T follicular helper cell (primary cell): Measurements from ENCODE around the gene PTPN21.

Source experiments
- DNase-seq: peaks from one replicate; pipeline ENCODE4 v3.0.0-alpha.2; 2020; ENCODE audit warnings: low read depth

Gene PTPN21

DNA sequence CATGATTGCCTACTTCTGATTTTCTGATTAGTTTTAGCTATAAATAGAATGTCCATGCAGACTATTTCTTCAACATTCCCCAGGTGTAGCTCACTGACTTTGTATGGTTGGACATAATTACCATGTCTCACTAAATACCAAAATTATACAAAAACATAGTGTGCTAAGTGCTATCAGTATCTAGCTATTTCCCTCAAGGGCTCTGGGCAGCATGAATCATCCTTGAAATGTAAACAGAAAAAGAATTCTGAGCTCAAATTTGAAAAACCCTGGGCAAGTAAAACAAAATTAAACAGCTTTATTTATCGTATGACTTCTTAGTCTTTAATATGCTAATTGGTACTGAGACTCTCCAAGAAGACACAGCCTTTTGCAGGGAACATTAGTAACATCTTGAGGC, 86.4 kb downstream of the PTPN21 start:
- DNase-seq: no peak

DNA sequence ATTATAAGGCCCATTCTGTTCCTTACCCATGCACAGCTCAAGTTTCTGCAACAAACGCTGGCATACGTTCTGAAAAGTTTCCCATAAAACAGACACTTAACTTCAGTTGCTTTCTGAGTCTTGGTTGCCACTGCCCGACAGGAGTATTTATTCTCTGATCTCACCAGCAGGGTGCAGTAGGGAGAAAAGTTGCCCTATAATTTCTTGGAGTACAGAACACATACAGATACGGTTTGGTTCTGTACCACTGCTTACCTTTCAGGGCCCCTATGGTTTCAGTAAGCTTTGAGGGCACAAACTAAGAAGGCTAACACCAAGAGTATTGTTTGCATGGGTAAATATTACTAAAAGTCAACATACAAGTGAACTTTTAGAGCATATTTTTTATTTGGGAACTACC, 91.5 kb downstream of the PTPN21 start:
- DNase-seq: no peak

DNA sequence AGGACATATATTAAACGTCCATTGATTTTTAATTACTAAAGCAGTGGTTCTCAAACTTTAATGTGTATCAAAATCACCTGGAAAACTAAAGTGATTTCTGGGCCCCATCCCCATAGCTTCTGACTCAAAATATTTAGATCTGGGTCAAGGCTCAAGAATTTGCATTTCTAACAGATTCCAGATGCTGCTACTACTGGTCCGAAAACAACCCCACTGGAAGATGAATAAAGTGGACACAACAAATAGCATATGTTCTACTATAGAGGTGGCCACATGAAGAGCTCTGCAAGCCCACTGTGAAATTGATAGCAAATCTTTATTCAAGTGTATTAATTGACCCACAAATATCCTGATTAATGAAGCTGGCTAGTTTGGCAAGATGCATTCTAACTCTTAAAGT, 99.9 kb downstream of the PTPN21 start:
- no peak for DNase-seq

DNA sequence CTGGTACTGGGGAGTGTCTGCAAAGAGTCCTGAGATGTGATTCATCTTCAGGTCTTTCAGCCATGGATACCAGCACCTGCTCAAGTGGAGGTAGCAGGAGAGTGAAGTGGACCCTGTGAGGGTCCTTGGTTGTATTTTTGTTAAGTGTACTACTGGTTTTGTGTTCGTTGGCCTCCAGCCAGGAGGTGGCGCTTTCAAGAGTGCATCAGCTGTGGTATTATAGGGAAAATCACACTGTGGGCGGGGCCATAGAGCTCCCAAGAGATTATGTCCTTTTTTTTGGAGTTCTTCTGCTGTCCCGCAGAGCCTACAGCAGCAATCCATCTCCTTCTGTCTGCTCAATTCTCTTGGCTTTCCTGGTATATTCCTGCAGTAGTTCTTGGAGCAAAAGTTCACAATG, 102.6 kb downstream of the PTPN21 start:
- no peak for DNase-seq

DNA sequence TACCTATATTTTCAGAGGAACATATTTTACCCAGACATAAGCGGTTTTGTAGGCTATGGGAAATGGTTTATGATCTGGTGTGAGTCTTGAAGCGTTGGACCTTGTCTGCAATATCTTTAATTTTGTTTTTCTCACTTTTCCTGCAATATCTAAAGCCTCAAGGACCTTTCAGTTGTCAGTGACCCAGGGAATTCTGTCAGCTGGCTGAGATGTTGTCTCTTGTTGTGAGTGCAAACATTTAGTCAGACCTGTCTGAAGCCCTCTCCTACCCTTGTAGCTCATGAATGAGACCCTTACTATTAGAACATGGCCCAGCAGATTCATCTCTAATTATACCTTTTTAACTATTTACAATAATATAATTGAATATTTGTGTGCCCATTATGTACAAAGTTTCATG, 115.7 kb downstream of the PTPN21 start:
- no peak for DNase-seq

DNA sequence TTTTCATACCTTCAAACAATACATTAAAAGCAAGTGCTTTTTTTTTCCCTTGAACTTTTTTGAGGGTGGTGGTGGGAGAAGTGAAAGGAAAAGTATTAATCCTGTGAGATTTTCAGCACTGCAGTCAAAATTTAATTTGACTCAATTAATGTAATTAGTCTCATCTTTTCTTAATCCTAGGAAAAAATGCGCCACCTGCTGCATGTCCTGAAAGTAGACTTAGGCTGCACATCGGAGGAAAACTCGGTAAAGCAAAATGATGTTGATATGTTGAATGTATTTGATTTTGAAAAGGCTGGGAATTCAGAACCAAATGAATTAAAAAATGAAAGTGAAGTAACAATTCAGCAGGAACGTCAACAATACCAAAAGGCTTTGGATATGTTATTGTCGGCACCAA, 117.1 kb downstream of the PTPN21 start:
- no peak for DNase-seq

DNA sequence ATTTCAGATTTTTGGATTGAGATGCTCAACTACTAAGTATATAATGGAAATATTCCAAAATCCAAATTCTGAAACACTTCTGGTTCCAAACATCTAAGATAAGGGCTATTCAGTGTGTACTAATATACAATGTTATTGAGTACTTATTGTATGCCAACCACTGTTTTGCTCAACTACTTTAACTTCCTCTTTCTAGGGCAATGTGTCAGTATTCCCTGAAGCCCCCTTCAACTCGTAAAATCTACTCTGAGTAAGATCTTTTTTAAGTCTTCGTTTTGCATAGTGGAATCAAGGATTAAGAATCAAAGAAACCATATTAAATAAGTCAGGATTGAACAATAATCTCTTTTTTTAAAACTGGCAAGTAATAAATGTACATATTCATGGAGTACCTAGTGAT, 123.8 kb downstream of the PTPN21 start:
- no peak for DNase-seq

DNA sequence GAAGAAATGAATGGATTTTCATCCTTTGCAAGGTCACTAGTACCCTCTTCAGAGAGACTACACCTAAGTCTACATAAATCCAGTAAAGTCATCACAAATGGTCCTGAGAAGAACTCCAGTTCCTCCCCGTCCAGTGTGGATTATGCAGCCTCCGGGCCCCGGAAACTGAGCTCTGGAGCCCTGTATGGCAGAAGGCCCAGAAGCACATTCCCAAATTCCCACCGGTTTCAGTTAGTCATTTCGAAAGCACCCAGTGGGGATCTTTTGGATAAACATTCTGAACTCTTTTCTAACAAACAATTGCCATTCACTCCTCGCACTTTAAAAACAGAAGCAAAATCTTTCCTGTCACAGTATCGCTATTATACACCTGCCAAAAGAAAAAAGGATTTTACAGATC, 128.5 kb downstream of the PTPN21 start:
- DNase-seq: no peak

DNA sequence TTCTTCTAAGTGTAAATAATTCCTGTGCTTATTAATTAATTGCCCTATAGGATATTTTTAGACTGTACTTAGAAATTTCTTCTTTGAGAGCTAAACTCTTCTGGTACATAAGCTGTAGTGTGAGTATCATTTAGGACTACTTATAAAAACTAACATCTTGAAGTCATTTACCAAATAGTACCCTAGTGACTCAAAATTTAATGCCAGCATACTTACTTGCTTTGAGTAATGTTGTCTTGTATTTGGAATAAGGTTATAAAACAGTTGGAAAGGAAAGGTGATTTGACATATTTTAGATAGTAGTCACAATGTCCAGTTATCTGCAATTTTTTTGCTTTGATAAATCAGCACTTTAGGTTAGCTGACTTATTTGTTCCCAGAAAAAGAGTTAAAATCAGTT, 130.2 kb downstream of the PTPN21 start:
- no peak for DNase-seq

DNA sequence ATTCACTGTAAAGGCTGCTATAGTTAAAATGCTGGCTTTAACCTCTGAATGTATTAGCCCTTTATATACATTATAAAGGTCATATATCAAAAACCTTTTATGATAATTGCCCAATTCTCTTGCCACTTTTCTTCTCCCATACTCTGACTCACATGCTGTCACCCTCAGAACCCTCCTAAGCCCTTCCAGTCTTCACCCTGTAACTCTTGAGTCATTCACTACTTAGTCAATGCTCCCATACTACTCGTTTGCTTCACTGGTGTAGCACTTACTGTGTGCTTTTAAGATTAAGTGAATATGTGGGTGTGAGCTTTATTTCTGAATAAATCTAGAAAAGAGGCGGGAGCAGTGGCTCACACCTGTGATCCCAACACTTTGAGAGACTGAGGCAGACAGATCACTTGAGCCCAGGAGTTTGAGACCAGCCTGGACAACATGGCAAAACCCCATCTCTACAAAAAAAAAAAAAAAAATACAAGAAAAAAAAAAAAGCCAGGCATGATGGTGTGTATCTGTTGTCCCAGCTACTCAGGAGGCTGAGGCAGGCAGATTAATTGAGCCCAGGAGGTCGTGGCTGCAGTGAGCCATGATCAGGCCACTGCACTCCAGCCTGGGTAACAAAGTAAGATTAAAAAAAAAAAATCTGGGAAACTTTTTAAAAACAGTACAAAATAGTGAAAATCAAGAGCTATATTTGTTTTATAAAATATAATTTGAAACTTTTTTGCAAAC, 131.7 kb downstream of the PTPN21 start:
- DNase-seq: no peak

DNA sequence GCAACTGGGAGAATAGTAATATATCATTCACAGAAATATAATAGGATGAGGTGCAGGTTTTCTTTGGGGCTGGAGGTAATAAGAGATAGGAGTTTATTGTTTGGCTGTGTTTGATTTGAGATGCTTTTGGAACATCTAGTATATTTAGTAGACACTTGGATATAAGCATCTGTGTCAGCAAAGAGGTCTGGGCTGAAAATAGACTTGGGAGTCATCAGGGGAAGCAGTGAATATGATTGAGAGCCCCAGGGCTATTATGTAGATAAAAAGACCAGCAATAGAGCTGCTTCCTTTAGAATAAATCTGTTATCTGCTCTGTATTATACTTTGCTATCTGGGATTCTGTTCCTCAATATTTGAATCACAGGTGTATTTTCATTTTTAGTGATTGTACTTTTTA, 132.8 kb downstream of the PTPN21 start:
- no peak for DNase-seq

DNA sequence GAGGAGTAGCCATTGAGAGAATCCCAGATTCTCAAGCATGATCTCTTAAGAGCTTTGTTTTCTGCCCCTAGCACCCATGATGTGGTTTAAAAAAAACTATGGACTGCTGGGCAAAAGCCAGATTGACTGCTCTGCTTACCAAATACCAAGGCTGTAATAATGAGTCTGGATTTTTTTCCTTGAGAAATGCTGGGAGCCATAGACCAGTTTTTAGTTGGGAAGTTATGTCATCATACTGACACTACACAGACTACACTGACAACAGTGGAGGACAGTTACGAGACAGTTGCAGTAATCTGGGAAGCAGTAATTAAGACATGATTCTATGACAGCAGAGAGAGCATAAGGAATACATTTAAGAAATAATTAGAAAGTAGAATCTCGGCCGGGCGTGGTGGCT, 133.5 kb downstream of the PTPN21 start:
- no peak for DNase-seq

DNA sequence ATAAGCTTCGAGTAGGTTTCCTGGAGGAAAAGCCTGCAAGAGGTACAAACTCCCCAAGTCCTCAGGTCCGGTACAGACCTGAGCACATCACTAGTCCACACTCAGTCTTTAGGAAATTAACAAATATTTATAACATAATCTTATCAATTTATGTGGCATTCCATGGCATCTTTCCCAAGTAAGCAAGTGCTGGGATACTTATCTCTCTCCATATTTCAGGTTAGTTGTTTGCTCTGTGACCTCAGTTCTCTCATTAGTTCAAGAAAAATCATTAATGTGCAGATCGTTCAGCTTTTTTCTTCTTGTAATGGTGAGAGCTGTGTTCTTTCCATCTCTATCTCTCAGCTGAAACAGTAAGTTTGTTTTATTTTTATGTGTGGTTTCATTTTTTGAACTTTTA, 134.6 kb downstream of the PTPN21 start:
- no peak for DNase-seq

DNA sequence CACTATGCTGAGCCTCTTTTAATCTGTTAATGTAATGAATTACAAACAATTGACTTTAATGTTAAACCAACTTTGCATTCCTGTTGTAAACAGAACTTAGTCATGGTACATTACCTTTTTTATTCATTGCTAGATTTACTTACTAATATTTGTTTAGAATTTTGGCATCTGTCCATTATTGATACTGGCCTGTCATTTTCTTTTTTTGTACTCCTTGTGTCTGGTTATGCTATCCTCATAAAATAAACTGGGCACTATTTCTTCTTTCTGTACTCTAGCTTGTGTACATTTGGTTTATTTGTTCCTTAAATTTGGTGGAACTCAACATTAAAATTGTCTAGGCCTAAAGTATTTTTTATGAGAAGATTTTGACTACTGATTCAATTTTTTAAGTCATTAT, 137.2 kb downstream of the PTPN21 start:
- no peak for DNase-seq
